ENCODE data around the gene RAPGEF6.

DNA sequence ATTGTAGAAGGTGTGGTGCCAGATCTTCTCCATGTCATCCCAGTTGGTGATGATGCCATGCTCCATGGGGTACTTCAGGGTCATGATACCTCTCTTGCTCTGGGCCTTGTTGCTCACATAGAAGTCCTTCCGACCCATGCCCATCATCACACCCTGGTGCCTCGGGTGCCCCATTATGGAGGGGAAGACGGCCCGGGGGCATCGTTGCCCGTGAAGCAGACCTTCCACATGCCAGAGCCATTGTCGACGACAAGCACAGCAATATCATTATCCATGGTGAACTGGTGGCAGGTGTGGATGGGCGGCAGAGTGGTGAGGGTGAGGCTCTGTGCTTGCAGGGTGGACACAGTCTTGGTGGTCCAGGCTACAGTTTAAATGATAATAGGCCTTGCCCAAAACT, 24.8 kb upstream of the RAPGEF6 start:
- TF ChIP-seq POLR2AphosphoS5 (IDR thresholded peaks at IDR 0.05; ENCODE audit: borderline replicate concordance, low read depth, low read length), result no peak
- TF ChIP-seq EZH2 (IDR thresholded peaks at IDR 0.05), result no peak
- TF ChIP-seq FOXP2 (optimal IDR thresholded peaks at IDR 0.05; ENCODE audit: control extremely low read depth, extremely low read length, insufficient read depth), result no peak

All from SK-N-MC (cell line).